NB4 (cell line): ENCODE results near the gene POT1.

Experiments used
- CTCF ChIP-seq: IDR thresholded peaks from one replicate; pipeline ENCODE4 v1.5.1; 2012; ENCODE audit warnings: low read depth, low read length
- MAX ChIP-seq: IDR thresholded peaks from 2 replicates; pipeline ENCODE4 v1.6.1; 2011; ENCODE audit warnings: low read depth, low read length

GRCh38 chr7:124792002-124792401, 137.6 kb downstream of the POT1 start:
- no peak for TF ChIP-seq CTCF
- no peak for TF ChIP-seq MAX
